Kidney epithelial cell (primary cell): ENCODE measurements around the gene TOR2A. TPM values are rescaled to one million over a fixed set of nuclear protein-coding genes. Genes with fewer than 3 reads are reported as not detected.

Experiments
- DNase-seq: peaks from one replicate; pipeline ENCODE4 v3.0.0-alpha.2; 2010; ENCODE audit warnings: low read depth
- H3K27me3 ChIP-seq: 2 replicates; pipeline ENCODE4 v1.6.0; 2011; ENCODE audit warnings: low read length; ENCODE audit not compliant: control insufficient read depth, insufficient read depth
- H3K36me3 ChIP-seq: 2 replicates; pipeline ENCODE4 v1.5.1; 2011; ENCODE audit warnings: low read length; ENCODE audit not compliant: control insufficient read depth, insufficient read depth
- H3K4me3 ChIP-seq: 2 replicates; pipeline ENCODE4 v1.5.1; 2011; ENCODE audit warnings: low read depth, mild to moderate bottlenecking, control low read depth, low read length
- CTCF ChIP-seq: IDR thresholded peaks from 2 replicates; pipeline ENCODE4 v1.5.1; 2011; ENCODE audit warnings: mild to moderate bottlenecking, moderate library complexity, low read length, control low read depth, inconsistent platforms; ENCODE audit not compliant: insufficient read depth, poor library complexity, severe bottlenecking
- total RNA-seq: library from RNA; depleted of rRNA; stranded (reverse); fragments of >200 nt; gene quantifications from 2 replicates; pipeline ENCODE4 v1.2.3, GENCODE V29; 2015

The TOR2A gene
- total RNA-seq, 1 donor from 2014 or later: 13.4 TPM

- no peak for TF ChIP-seq CTCF
- Histone ChIP-seq H3K27me3 (no peaks in the 10 kb centered on the region), H3K36me3 (no peaks in the 10 kb centered on the region), H3K4me3 (no peak overlapping the region)
- DNase-seq: no peak
These were observed 5.4 kb downstream of the TOR2A start for GRCh38 chr9:127729522-127730256.

DNA sequence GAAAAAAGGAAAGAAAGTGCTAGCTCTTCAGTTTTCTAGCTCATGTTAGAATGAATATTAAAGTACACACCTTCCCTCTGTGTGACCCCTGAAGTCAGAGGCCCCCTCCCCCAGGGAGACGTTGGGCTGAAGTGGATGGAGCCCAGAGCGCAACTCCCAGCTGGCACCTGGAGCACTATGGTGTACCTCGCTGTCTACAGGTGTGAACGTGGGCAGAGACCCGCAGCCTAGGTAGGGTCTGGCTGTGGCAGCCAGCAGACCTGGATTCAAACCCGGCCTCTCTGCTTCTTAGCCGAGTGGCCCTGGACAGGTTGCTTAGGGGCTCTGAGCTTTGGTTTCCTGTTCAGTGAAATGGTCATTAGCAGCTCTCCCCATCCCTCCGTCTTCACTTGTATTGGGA is 6.3 kb downstream of the TOR2A start:
- no peak for TF ChIP-seq CTCF
- DNase-seq: no peak
- H3K4me3 ChIP-seq: no peak overlapping the region
- peaks cover 2% of the 10 kb centered on the region for H3K27me3 ChIP-seq
- no peaks in the 10 kb centered on the region for H3K36me3 ChIP-seq

DNA sequence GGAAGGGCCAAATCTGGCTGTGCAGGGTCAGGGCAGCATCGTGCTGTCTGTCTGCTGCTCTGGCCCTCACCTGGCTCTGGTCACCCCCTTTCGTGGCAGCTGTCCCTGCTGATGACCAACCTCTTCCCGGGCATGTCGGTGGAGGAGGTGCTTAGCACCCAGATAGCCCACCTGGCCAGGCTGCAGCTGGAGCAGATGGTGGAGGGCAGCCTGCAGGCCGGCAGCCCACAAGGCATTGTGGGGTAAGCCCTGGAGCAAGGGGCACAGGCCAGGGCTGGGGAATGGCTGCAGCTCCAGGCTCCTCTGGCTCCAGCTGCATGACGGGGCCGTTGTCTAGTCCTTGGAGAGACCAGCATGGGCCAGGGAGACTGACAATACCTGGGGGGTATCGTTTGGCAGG is 8.2 kb downstream of the TOR2A start:
- no peak for TF ChIP-seq CTCF
- H3K27me3 ChIP-seq: peaks cover 2% of the 10 kb centered on the region
- DNase-seq: no peak
- H3K36me3 ChIP-seq: no peaks in the 10 kb centered on the region
- no peak overlapping the region for H3K4me3 ChIP-seq

DNA sequence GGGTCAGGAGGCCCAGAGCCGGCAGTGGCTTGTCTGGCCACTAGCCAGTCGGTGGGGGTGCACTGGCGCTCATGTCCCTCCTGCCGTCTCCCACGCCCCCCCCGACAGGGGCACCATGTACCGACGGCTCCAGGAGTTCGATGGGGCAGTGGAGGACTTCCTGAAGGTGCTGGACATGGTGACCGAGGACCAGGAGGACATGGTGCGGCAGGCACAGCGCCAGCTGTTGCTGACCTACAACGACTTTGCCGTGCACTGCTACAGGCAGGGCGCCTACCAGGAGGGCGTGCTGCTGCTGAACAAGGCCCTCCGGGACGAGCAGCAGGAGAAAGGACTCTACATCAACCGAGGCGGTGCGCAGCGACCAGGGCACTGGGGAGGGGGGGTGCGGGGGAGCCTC is 11.1 kb downstream of the TOR2A start:
- peaks cover 2% of the 10 kb centered on the region for H3K27me3 ChIP-seq
- no peak for TF ChIP-seq CTCF
- H3K36me3 ChIP-seq: no peaks in the 10 kb centered on the region
- no peak for DNase-seq
- no peak overlapping the region for H3K4me3 ChIP-seq

- no peak for TF ChIP-seq CTCF
- DNase-seq: no peak
- H3K36me3 ChIP-seq: no peaks in the 10 kb centered on the region
- H3K27me3 ChIP-seq: peaks cover 2% of the 10 kb centered on the region
- no peak overlapping the region for H3K4me3 ChIP-seq
These were observed 11.7 kb downstream of the TOR2A start for GRCh38 chr9:127723444-127723843.

- DNase-seq: no peak
- peaks cover 2% of the 10 kb centered on the region for H3K27me3 ChIP-seq
- H3K36me3 ChIP-seq: no peaks in the 10 kb centered on the region
- TF ChIP-seq CTCF: no peak
- no peak overlapping the region for H3K4me3 ChIP-seq
These were observed 12.1 kb downstream of the TOR2A start for GRCh38 chr9:127723013-127723412.
